OCI-LY7 (cell line): ENCODE measurements around the gene THRB. TPM values are rescaled to one million over a fixed set of nuclear protein-coding genes. Genes with fewer than 3 reads are reported as not detected.

Experiments
- BruUV-seq: library from RNA; stranded (reverse); fragments of 400-500 nt; replicated peaks from 2 replicates; lab custom pipeline; 2021; lab: Mats Ljungman, UMichigan
- CTCF ChIA-PET: fragments of 300-600 bp; sonication (Branson Sonifier 250); formaldehyde crosslinking; loops from one replicate; lab custom pipeline; 2022; ENCODE audit warnings: antibody characterized with exemption; ENCODE audit not compliant: unreplicated experiment; lab: Charles Lee
- POLR2A ChIA-PET: fragments of 300-600 bp; sonication (Branson Sonifier 250); formaldehyde crosslinking; loops from one replicate; lab custom pipeline; 2022; ENCODE audit warnings: antibody characterized with exemption; lab: Charles Lee
- DNase-seq: peaks from one replicate; pipeline ENCODE4 v3.0.0-alpha.2; 2015; ENCODE audit warnings: low spot score
- H2AFZ ChIP-seq: fragments of 200-600 bp; sonication (generic), shearing (Covaris generic); 2 replicates; pipeline ENCODE4 v1.6.1; 2014; ENCODE audit warnings: mild to moderate bottlenecking, antibody characterized with exemption, low read length, moderate library complexity
- H3K27ac ChIP-seq: fragments of 200-600 bp; sonication (generic); 2 replicates; pipeline ENCODE4 v1.5.1; 2014; ENCODE audit warnings: mixed run types, low read depth, mild to moderate bottlenecking, moderate library complexity, low read length, inconsistent platforms; ENCODE audit not compliant: poor library complexity, severe bottlenecking
- H3K36me3 ChIP-seq: fragments of 200-600 bp; sonication (generic); 2 replicates; pipeline ENCODE4 v1.6.1; 2014; ENCODE audit warnings: mild to moderate bottlenecking, antibody characterized with exemption, low read length, moderate library complexity, mixed read lengths; ENCODE audit not compliant: insufficient read depth
- H3K4me1 ChIP-seq: fragments of 200-600 bp; sonication (generic); 2 replicates; pipeline ENCODE4 v1.5.1; 2014; ENCODE audit warnings: mild to moderate bottlenecking, low read length; ENCODE audit not compliant: insufficient read depth, poor library complexity, severe bottlenecking
- H3K4me2 ChIP-seq: fragments of 200-600 bp; sonication (generic); 2 replicates; pipeline ENCODE4 v1.6.1; 2014; ENCODE audit warnings: mild to moderate bottlenecking, low read length
- H3K4me3 ChIP-seq: fragments of 200-600 bp; sonication (generic); 2 replicates; pipeline ENCODE4 v1.5.1; 2014; ENCODE audit warnings: mild to moderate bottlenecking, low read depth, low read length; ENCODE audit not compliant: poor library complexity, severe bottlenecking
- H3K79me2 ChIP-seq: fragments of 200-600 bp; sonication (generic); 2 replicates; pipeline ENCODE4 v1.6.1; 2016; ENCODE audit warnings: low read depth, mild to moderate bottlenecking, low read length, moderate library complexity, mixed read lengths; ENCODE audit not compliant: insufficient read depth
- H3K9me2 ChIP-seq: fragments of 200-600 bp; sonication (generic); 2 replicates; pipeline ENCODE4 v1.6.1; 2016; ENCODE audit warnings: mild to moderate bottlenecking, low read length, mixed read lengths; ENCODE audit not compliant: insufficient read depth
- H3K9me3 ChIP-seq: fragments of 200-600 bp; sonication (generic); 2 replicates; pipeline ENCODE4 v1.6.1; 2014; ENCODE audit warnings: mild to moderate bottlenecking, mixed run types, low read length, mixed read lengths
- H4K20me1 ChIP-seq: fragments of 200-600 bp; sonication (generic); 2 replicates; pipeline ENCODE4 v1.6.1; 2014; ENCODE audit warnings: mild to moderate bottlenecking, antibody characterized with exemption, low read length, moderate library complexity, mixed read lengths; ENCODE audit not compliant: insufficient read depth
- CTCF ChIP-seq: fragments of 200-600 bp; sonication (generic); conservative IDR thresholded peaks from 2 replicates; pipeline ENCODE4 v1.5.1; 2014; ENCODE audit warnings: mild to moderate bottlenecking, antibody characterized with exemption, low read length, moderate library complexity, mixed read lengths
- EZH2phosphoT487 ChIP-seq: fragments of 200-600 bp; sonication (generic); IDR thresholded peaks from 2 replicates; pipeline ENCODE4 v1.6.1; 2018; ENCODE audit warnings: low read depth, borderline replicate concordance, mild to moderate bottlenecking, mixed run types, antibody characterized with exemption, low read length, moderate library complexity, mixed read lengths
- intact Hi-C: fragments of 100-400 bp; cut with micrococcal nuclease; formaldehyde crosslinking; loops from one replicate; pipeline ENCODE4 v1.10.0; 2022; ENCODE audit not compliant: unreplicated experiment
- total RNA-seq, 2 experiments: library from RNA; depleted of rRNA in 1 of 2; stranded (reverse); fragments of >200 nt in 1 of 2; shearing (Covaris generic) in 1 of 2; gene quantifications; 2 replicates each; pipeline ENCODE4 v1.2.3, GENCODE V29; 2014 to 2022

Gene THRB
- total RNA-seq, 2 experiments from 2014 or later, result not detected

- Histone ChIP-seq H3K27ac (no peak overlapping the region), H2AFZ (no peak overlapping the region), H3K4me3 (no peak overlapping the region), H3K4me2 (no peak overlapping the region), H4K20me1 (no peaks in the 10 kb centered on the region), H3K79me2 (no peaks in the 10 kb centered on the region), H3K9me2 (no peaks in the 10 kb centered on the region), H3K4me1 (no peaks in the 10 kb centered on the region), H3K9me3 (no peaks in the 10 kb centered on the region), H3K36me3 (no peaks in the 10 kb centered on the region)
- no peak for TF ChIP-seq EZH2phosphoT487
- no peak for TF ChIP-seq CTCF
- BruUV-seq, result no TSS peak
- intact Hi-C loops, result no loop called here
- ChIA-PET POLR2A (interaction anchor here (0.6 kb wide), 2 partner anchors 59 to 66 kb away, joined by 3 read pairs; no protein-coding TSS in a partner anchor), CTCF (no interaction called here)
- no peak for DNase-seq
These were observed 9.1 kb downstream of the THRB start for GRCh38 chr3:24485511-24485910.

- H3K36me3 ChIP-seq, result no peaks in the 10 kb centered on the region
- H3K4me1 ChIP-seq, result no peaks in the 10 kb centered on the region
- H2AFZ ChIP-seq, result no peak overlapping the region
- TF ChIP-seq CTCF (no peak), EZH2phosphoT487 (no peak)
- intact Hi-C loops, result no loop called here
- no peak overlapping the region for H3K4me3 ChIP-seq
- CTCF ChIA-PET, result no interaction called here
- H3K27ac ChIP-seq, result no peak overlapping the region
- H3K79me2 ChIP-seq, result no peaks in the 10 kb centered on the region
- H3K9me2 ChIP-seq, result no peaks in the 10 kb centered on the region
- no peaks in the 10 kb centered on the region for H4K20me1 ChIP-seq
- BruUV-seq, result no TSS peak
- POLR2A ChIA-PET, result no interaction called here
- no peaks in the 10 kb centered on the region for H3K9me3 ChIP-seq
- H3K4me2 ChIP-seq, result no peak overlapping the region
- no peak for DNase-seq
These were observed 10.8 kb downstream of the THRB start for GRCh38 chr3:24483873-24484272.

- intact Hi-C loops, result no loop called here
- no peaks in the 10 kb centered on the region for H3K9me2 ChIP-seq
- H3K9me3 ChIP-seq, result no peaks in the 10 kb centered on the region
- no peak overlapping the region for H3K27ac ChIP-seq
- ChIA-PET CTCF (no interaction called here), POLR2A (no interaction called here)
- no peak for TF ChIP-seq EZH2phosphoT487
- H3K79me2 ChIP-seq, result no peaks in the 10 kb centered on the region
- DNase-seq, result no peak
- no peaks in the 10 kb centered on the region for H3K36me3 ChIP-seq
- BruUV-seq, result no TSS peak
- no peaks in the 10 kb centered on the region for H3K4me1 ChIP-seq
- H3K4me2 ChIP-seq, result no peak overlapping the region
- H3K4me3 ChIP-seq, result no peak overlapping the region
- no peaks in the 10 kb centered on the region for H4K20me1 ChIP-seq
- no peak overlapping the region for H2AFZ ChIP-seq
These were observed 12.4 kb downstream of the THRB start for GRCh38 chr3:24482096-24482705.
